OCI-M2 (cell line): Measurements from ENCODE around the gene ELP4.

ENCODE experiments used
- DNase-seq: peaks from one replicate; lab custom pipeline; 2025; ENCODE audit not compliant: unreplicated experiment; lab: John Stamatoyannopoulos, UW

ELP4 gene

DNA sequence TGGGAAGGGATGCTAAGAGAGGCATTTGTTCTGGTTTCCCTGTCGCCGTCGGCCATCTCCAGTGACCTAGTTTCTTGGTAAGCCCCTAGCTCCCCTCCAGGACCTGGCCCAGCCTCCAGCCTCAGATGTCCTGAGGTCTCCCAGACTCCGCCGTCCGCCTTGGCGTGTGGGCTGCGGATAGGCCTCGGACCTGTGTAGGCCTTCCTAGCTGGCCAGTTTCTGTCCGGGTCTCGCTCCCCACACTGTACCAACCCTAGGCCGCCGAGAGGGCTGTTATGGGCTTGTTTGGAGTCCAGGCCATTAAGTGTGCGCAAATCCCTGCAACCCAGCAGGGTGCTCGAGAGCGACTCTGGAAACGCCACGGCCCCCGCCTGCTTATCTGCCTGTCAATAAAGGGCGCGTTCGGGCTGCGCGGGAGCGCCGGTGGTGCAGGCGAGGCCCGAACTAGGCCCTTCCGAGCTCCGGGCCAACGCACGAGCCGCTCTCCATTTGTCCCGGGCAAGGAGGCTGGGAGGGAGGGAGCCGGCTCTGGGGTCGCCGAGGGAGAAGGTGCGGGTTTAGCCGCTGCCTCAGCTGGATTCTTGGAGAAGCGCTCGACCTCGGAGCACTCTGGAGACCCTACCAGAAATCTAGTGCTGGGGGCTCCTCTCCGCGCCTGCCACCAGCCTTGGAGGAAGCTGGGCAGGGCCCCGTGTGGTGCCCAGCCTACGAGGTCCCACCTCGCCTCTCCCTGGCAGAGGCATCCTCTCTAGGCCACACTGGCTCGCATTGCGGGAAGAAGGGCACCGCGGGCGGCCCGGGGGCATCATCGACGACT, 310.3 kb downstream of the ELP4 start:
- no peak for DNase-seq

- no peak for DNase-seq
These were observed 310.9 kb downstream of the ELP4 start for GRCh38 chr11:31820438-31820818.

DNA sequence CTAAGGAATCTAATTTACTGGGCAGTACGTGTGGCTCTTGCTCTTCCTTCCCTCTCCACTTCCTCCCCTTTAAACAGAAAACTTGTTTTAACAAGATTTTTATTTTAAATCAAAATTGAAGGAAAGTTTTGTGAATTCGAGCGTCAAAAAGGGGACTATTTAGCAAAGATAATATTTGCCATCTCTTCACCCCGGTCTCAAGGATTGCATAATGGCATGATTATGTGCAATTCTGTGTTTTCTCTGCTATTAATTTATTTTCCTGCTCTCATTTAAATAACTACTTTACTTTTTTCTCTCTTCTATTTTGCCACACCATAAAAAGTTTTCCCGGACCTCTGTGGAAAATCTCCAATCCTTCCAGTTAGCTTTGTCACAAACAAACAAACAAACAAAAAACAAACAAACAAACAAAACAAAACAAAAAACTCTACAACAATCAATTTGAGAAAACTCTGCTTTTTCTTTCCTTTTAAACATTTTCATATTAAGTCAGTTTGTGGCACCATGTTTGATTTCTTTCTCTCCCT, 311.7 kb downstream of the ELP4 start:
- no peak for DNase-seq

- no peak for DNase-seq
These were observed 312.2 kb downstream of the ELP4 start for GRCh38 chr11:31821766-31822165.

- no peak for DNase-seq
These were observed 312.8 kb downstream of the ELP4 start for GRCh38 chr11:31822175-31822926.

DNA sequence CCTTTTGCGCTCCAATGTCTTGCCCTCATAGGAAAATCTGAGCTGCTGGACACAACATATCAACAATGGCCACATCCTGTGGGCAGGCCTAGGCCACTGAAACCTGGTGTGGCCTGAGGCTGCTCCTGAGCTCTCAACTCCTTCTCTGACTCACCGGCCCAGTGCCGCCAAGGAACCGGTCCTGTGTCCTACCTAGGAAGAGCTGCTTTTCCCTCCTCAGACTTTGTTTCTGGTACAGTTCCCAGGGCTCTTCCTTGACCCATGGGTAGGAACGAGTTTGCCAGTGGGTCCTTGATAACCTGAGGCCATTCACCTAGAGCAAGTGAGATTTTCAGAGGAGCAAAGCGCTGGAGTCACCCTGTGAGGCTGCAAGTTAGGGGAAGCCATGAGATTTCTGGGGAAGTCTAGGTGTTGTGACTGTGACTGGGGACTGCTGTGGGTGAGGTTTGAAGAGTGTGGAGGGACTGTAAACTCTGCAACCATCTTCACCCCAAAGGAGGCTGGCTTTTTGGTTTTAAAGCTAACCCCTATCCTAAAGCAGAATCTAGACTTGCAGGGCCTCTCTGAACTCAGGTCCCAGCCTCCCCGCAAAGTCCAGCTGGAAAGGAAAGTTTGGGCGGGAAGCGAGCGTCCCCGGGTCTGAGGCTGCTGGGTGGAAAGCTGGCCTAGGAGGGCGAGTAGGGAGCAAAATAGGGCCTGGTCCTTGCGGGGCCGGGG, 313.5 kb downstream of the ELP4 start:
- no peak for DNase-seq

GRCh38 chr11:31823644-31824331, 314.2 kb downstream of the ELP4 start:
- DNase-seq = no peak

DNA sequence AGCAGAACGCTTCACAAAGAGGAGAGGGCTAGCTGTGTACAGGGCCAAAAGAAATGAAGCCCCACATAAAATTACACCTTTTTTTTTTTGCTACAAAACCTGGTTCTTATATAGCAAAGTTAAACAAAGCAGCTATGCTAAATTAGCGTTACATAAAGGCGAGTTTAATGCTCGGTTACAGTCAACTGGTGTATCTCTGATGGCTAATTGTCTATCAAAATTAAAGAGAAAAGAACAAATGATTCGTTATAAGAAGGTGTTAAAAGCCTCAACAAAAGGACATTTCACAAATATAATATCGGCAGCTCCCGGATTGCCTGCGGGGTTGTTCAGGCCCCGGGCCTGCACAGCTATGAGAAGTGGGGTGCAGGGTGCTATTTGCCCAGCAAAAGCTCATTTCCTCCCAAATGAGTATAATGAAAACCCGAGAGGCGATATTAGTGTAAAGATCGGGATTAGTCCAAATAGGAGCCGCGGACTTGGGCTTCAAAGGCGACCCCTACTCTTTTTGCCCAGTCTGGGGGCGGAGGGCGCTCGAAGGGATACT, 314.8 kb downstream of the ELP4 start:
- DNase-seq = no peak

DNA sequence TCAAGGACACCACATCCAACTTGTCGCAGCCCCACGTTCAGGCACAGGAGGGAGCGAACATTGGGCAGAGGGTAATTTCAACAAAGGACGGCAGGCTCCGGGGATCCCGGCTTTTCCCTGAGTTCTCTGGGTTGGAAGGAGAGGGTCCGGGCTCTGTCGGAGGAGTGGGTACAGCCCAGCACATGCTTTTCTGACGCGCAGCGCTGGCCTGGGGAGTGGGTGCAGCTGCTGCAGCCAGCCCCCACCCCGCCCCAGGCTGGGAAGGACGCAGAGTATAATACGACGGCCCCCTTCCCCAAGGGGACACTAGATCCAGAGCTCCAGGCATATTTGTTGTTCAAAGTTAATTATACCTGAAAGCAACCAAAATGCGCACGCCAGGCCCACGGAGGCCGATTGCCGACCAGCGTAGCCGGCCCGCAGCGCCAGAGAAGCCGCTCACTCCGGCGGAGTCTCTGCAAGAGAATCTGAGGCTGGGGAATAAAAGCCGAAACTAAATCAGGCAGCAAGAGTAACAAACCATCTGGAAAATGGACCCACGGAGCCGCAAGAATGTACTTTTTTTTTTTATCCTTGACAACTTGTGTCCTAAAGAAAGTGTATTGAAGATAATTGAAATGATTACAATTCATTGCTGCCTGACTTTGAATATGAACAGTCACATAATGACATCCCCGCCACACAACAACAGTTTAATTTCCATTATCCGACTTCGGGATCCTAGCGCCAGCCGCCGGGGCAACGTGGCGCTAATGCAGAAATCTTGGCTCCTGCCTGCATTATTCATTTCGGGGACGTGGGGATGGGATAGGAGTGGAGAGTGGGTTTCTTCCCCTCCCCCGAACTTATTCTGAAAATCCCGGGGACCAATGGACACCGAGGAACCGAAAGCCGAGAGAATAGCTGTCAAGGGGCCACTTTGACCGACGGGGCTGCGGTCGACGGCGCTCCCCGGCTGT, 315.6 kb downstream of the ELP4 start:
- DNase-seq = no peak

DNA sequence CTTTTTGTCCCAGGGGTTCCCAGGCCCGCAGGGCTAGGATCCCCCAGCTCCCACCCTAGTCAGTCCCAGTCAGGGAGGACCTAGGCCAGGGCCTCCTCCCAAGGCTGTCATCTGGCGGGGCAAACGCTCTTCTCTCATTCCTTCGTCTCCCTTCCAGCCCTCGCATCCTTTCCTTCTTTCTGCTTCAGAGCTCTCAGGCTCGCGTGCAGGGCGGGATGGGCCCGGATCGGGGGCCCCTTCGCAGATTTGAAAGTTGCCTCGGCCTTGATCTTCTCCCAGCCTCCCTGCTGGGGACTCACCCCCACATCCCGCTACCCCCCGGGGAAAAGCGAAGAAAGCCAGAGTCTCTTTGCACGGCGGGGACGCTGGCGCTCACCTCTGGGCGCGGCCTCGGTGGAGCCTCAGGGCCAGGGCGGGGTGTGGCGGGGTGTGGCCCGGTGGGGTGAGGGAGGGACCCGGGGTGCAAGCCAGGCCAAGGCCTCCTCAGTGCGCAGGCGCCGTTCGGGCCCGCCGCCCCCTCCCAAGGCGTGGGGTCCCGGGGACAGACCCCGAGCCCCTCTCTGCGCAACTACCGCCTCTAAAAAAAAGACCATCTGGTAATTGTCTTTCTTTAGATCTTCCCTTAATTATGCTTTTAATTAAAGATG, 316.4 kb downstream of the ELP4 start:
- no peak for DNase-seq

GRCh38 chr11:31826536-31827438, 317.2 kb downstream of the ELP4 start:
- no peak for DNase-seq

GRCh38 chr11:31827455-31828206, 318.1 kb downstream of the ELP4 start:
- DNase-seq = no peak

DNA sequence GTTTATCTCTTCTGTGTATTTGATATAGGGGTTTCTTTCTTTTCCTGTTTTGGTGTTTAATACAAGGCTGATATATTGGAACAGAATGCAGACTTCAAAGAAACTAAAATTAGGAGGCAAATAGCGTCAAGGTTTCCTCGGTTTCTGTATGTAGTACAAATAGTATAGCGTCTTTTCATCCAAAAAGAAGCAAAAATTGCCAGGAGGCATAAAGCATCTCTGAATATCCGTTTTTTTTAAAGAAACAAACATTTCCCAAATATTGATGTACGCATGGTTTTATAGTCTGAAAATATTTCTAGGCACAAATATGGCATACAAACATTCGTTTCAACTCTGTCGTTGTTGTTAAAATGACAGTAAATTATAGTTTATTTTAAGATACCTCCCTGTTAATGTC, 318.6 kb downstream of the ELP4 start:
- DNase-seq = no peak

- no peak for DNase-seq
These were observed 320.8 kb downstream of the ELP4 start for GRCh38 chr11:31830406-31830805.

- no peak for DNase-seq
These were observed 324.7 kb downstream of the ELP4 start for GRCh38 chr11:31834237-31834636.
